Activated CD8-positive, alpha-beta memory T cell treated with anti-CD3 and anti-CD28 coated beads for 4 hours (primary cell): ENCODE data around the gene PDZRN4.
"Not testable (repeated sequence)": the region's sequence is repeated elsewhere in the genome, so short reads cannot be mapped to it uniquely, and the experiment has no call there.

ENCODE experiments used
- DNase-seq, 2 donors: peaks; one replicate each; pipeline ENCODE4 v3.0.0-alpha.2; 2020; ENCODE audit warnings: low read depth in 2 of 2

The PDZRN4 gene

GRCh38 chr12:41280341-41281095 lies 92.4 kb downstream of the PDZRN4 start:
- not testable (repeated sequence) for DNase-seq

GRCh38 chr12:41285470-41285869 lies 97.3 kb downstream of the PDZRN4 start:
- not testable (repeated sequence) for DNase-seq

DNA sequence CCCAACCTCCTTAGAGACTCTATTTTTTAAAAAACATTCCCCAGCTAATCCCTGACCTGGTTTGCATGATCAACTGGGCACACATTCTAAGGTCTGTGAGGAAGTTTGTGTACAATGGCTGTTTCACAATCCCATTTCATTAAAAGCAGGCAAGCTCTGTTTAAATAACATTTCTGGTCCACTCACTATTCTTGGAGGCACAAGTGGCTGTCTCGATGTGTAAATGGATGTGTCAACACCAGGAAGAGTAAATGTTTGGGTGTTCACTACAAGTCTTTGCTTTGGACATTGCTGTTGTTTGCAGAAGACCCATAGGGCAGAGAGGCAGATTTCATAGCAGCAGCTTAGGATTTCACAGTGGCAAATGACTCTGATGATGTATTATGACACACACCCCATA lies 98.3 kb downstream of the PDZRN4 start:
- no peak for DNase-seq

GRCh38 chr12:41287500-41288141 lies 99.5 kb downstream of the PDZRN4 start:
- DNase-seq: no peak

- no peak for DNase-seq
These were observed 100.2 kb downstream of the PDZRN4 start for GRCh38 chr12:41288142-41288811.

DNA sequence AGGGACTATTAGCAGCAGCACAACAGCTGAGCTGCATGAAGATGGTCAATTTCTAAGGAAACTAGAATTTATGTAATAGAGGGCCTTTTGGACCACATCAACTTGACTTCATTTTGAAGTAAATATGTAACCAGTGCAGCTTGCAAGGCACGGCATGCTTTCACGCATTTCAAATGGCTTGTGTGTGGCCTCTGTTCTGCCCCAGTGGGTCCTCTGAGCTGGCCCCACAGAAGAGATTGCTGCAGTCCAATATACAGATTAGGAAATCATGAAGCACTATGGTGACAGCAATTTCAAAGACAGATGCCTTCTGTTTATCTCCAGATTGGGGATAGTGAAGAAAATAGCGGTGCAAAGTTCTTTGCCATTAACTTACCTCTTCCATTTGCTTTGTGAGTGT lies 101.4 kb downstream of the PDZRN4 start:
- DNase-seq: no peak

DNA sequence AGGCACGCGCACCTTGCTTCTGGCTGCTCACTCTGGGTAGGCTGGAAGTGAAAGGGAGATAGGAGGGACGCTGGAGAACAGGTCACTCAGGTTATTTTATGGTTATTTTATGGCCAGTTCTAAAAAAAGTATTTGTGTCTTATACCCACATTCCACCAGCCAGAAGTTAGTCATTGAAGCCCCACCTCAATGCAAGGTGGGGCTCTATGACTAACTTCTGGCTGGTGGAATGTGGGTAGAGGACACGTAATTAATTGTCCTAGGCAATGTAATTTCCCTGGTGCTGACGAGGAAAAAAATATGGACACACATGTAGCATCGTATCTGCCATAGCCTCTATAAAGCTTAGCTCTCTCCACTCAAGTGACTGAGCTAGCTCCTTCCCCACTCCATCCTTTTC lies 104.9 kb downstream of the PDZRN4 start:
- DNase-seq: no peak

DNA sequence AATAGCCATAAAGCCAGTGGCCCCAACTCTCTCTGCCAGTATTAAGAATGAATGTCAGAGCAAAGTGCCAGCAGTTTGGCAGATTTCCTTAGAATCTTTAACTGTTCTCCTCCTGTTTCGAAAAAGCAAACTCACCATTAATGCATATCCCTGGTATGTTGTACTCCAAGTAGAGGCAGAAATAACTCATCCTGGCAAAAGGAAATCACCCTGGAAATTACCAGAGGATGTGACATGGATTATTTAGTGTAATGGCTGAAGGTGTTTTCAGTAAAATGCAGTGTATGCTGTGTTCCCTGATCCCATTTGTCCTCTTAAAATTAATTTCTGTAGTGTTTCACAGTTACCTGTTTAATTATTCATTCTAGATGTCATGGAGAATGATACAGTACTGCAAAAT lies 105.3 kb downstream of the PDZRN4 start:
- DNase-seq: no peak

- no peak for DNase-seq
These were observed 114.9 kb downstream of the PDZRN4 start for GRCh38 chr12:41302979-41303403.

GRCh38 chr12:41304526-41304925 lies 116.4 kb downstream of the PDZRN4 start:
- DNase-seq: no peak

DNA sequence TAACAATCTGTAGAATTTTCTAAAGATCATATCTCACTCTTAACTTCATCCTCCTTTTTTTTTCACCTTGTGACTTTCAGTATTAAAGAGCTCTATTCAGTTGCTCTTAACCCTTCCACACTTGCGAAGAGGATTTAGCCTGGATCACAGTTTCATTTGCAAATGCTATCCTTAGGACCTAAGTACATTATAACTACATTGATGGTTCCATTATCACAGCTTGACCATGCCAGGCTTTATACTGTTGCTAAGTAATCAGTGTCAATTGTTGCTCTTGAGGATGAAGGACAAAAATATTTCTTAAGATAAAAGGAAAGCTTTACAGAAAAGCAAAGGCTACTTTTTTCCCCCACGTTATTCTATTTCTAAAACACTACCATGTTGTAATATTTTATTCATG lies 122.2 kb downstream of the PDZRN4 start:
- DNase-seq: no peak

DNA sequence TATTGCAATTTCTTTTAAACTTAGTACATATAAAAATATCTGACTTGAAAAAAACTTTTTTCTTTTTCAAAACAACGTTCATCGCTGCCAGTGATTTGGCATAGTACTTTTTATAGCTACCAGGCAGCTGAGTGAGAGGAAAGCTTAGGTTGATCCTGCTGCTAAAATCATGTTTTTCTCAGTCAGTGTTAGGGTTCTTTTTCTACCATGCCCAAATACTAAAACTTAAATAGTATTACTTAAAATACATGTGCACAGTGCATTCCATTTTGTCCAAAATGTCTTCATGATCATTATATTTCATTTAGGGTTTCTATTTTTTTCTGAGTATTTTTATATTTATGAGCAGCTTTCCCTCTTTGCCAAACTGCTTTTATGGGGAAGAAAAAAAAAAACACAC lies 123.8 kb downstream of the PDZRN4 start:
- DNase-seq: no peak

GRCh38 chr12:41312451-41312850 lies 124.3 kb downstream of the PDZRN4 start:
- DNase-seq: not testable (repeated sequence)

DNA sequence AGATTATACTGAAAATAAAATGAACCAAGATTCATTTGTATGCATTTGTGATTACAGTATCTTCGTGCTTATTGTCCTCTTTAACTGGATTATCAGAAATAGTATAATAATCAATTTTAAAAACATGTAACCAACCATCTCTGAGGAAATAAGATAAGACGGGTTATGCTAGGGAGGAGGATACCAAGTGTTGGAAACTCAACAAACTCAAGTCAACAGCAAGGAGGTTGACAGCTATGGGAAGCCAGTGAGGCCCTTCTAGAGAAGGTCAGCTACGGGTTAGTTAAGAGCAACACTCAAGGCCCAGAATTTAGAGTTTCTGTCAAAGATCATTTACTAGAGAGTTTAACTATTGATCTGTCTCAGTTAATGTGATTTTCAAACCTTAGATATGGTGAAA lies 137.2 kb downstream of the PDZRN4 start:
- DNase-seq: no peak

- DNase-seq: no peak
These were observed 139.2 kb downstream of the PDZRN4 start for GRCh38 chr12:41327096-41327895.

DNA sequence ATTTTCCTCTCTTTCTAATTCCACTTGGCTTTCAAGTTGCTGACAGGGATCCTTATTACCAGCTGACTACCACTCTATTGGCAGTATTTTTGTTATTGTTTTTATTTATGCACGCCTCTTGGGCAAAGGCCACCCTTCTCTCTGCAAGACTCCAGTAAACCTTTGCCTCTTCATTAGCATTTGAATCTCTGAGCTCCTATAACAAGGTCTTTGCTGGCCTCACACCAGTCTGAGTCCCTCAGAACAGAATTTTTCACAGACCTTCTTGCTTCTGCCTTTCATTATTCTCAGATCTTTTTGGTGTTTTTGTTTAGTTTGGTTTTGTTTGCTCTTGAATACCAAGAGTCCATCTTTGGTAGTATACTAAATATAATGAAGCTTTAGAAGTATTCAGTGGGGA lies 145.9 kb downstream of the PDZRN4 start:
- no peak for DNase-seq

DNA sequence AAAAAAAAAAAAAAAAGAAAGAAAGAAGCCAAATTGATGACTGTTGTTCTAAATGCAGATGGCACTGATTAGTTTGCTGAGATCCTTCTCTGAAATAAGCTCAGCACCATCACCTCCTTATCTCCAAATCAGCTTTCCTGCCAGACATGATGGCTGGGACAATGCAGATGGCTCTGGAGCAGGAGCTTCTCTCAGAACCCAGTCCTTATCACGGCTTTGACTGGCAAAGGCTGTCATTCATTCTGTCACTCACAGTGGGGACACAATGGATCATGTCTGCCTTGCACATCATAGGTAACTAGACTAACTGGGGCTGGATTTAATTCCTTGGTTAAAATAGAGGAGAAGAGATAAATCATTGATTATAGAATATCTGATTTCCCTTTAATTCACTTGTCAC lies 146.3 kb downstream of the PDZRN4 start:
- no peak for DNase-seq

DNA sequence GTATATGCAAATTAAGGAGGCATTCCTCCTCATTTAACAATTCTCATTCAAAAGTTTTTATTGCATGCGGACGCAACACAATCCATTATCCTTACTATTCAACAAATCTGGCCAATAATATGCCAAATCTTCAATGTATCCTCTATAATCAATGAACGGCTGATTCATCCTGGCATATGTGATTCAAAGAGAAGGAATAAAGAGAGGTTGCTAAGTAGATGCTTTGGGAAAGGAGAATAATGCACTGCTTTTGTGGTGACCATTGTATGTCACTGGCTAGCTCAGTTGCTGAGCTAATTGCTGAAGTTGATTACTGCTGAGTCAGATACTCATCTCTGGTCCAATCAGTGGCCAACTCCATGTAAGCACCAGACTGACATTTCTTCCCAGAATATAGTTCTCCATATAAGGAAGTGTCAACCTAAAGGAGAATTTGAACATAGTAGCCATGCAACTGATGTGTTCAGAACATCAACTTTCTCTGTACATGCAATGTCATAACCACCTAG lies 148.0 kb downstream of the PDZRN4 start:
- no peak for DNase-seq

GRCh38 chr12:41339784-41340183 lies 151.7 kb downstream of the PDZRN4 start:
- no peak for DNase-seq

GRCh38 chr12:41344776-41345470 lies 156.8 kb downstream of the PDZRN4 start:
- no peak for DNase-seq

DNA sequence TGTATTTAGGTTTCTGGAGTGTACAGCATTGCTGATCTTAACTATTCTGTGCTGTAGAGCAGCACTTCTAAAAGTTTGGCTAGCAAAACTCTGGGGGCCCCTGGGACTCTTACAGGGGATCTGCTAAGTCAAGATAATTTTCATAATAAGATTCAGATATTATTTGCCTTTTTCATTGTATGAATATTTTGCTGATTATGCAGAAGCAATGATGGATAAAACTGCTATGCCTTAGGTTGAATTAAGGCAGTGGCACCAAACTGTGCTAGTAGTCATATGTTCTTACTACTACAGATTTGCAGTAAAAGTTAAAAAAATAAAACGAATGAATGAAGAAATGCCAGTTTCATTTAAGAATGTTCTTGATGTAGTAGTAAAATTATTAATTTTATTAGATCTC lies 160.1 kb downstream of the PDZRN4 start:
- DNase-seq: no peak
